IMR-90 (cell line): Measurements from ENCODE around the gene WDR62. TPM values are rescaled to one million over a fixed set of nuclear protein-coding genes. Genes with fewer than 3 reads are reported as not detected.

Experiments used
- ATAC-seq: fragments of 200-7000 bp; cut with Tn5 transposase; 2 replicates; pipeline ENCODE4 v1.9.1; 2020; ENCODE audit warnings: low read depth, mild to moderate bottlenecking, moderate library complexity
- BruUV-seq: library from RNA; stranded (reverse); fragments of 400-500 nt; replicated peaks from 2 replicates; lab custom pipeline; 2021; lab: Mats Ljungman, UMichigan
- CTCF ChIA-PET: fragments of 300-600 bp; formaldehyde crosslinking; extraction: SDS; loops from one replicate; lab custom pipeline; 2021; ENCODE audit warnings: antibody characterized with exemption; lab: Yijun Ruan, JAX
- POLR2A ChIA-PET: fragments of 300-600 bp; sonication (Branson Sonifier 250); formaldehyde crosslinking; loops from one replicate; lab custom pipeline; 2022; ENCODE audit warnings: antibody characterized with exemption; ENCODE audit not compliant: unreplicated experiment; lab: Charles Lee
- DNase-seq: peaks from one replicate; pipeline ENCODE4 v3.0.0; 2013
- H2AFZ ChIP-seq: replicated peaks from 2 replicates; pipeline ENCODE3; 2013; ENCODE audit warnings: low read length, mild to moderate bottlenecking; ENCODE audit not compliant: poor library complexity
- H2AK5ac ChIP-seq: 2 replicates; pipeline ENCODE4 v1.6.1; 2013; ENCODE audit warnings: low read depth, low read length, inconsistent platforms
- H2AK9ac ChIP-seq: replicated peaks from 2 replicates; pipeline ENCODE3; 2013; ENCODE audit warnings: mild to moderate bottlenecking, low read depth, low read length, moderate library complexity; ENCODE audit not compliant: poor library complexity
- H2BK120ac ChIP-seq: 2 replicates; pipeline ENCODE4 v1.6.1; 2013; ENCODE audit warnings: low read depth, low read length, inconsistent platforms
- H2BK15ac ChIP-seq: 3 replicates; pipeline ENCODE4 v1.6.1; 2013; ENCODE audit warnings: low read depth, low read length, inconsistent platforms
- H2BK20ac ChIP-seq: 2 replicates; pipeline ENCODE4 v1.6.1; 2013; ENCODE audit warnings: low read depth, mild to moderate bottlenecking, inconsistent platforms, low read length, moderate library complexity
- H2BK5ac ChIP-seq: 2 replicates; pipeline ENCODE4 v1.6.1; 2013; ENCODE audit warnings: mild to moderate bottlenecking, low read depth, low read length, inconsistent platforms; ENCODE audit not compliant: poor library complexity, severe bottlenecking
- H3K14ac ChIP-seq: replicated peaks from 2 replicates; pipeline ENCODE4 v1.6.1; 2013; ENCODE audit warnings: low read depth, low read length, inconsistent platforms
- H3K18ac ChIP-seq: 2 replicates; pipeline ENCODE4 v1.6.1; 2013; ENCODE audit warnings: low read depth, low read length, control low read depth
- H3K23ac ChIP-seq: 2 replicates; pipeline ENCODE4 v1.6.1; 2013; ENCODE audit warnings: low read depth, low read length, inconsistent platforms
- H3K27ac ChIP-seq: 2 replicates; pipeline ENCODE4 v1.5.1; 2013; ENCODE audit warnings: mild to moderate bottlenecking, control low read depth, low read length; ENCODE audit not compliant: insufficient read depth
- H3K27me3 ChIP-seq: 2 replicates; pipeline ENCODE4 v1.6.1; 2013; ENCODE audit warnings: low read length; ENCODE audit not compliant: control insufficient read depth, insufficient read depth
- H3K36me3 ChIP-seq: 2 replicates; pipeline ENCODE4 v1.6.1; 2013; ENCODE audit warnings: low read length, mixed read lengths; ENCODE audit not compliant: control insufficient read depth, insufficient read depth
- H3K4ac ChIP-seq: 2 replicates; pipeline ENCODE4 v1.6.1; 2013; ENCODE audit warnings: low read depth, low read length, inconsistent platforms
- H3K4me1 ChIP-seq: 2 replicates; pipeline ENCODE4 v1.6.1; 2013; ENCODE audit warnings: low read length, mixed read lengths; ENCODE audit not compliant: control insufficient read depth, insufficient read depth
- H3K4me2 ChIP-seq: 2 replicates; pipeline ENCODE4 v1.6.1; 2013; ENCODE audit warnings: low read depth, mild to moderate bottlenecking, control low read depth, low read length, moderate library complexity
- H3K4me3 ChIP-seq: 2 replicates; pipeline ENCODE4 v1.5.1; 2013; ENCODE audit warnings: low read depth, mild to moderate bottlenecking, control low read depth, low read length, moderate library complexity; ENCODE audit not compliant: insufficient read depth
- H3K56ac ChIP-seq: 2 replicates; pipeline ENCODE4 v1.6.1; 2013; ENCODE audit warnings: low read length, inconsistent platforms; ENCODE audit not compliant: insufficient read depth; ENCODE audit errors: extremely low read depth
- H3K79me1 ChIP-seq, 2 experiments: 2 replicates each; pipeline ENCODE4 v1.6.1; 2013; ENCODE audit warnings: low read length in 2 of 2, inconsistent platforms in 1 of 2, low read depth in 1 of 2
- H3K9ac ChIP-seq: 2 replicates; pipeline ENCODE4 v1.6.1; 2013; ENCODE audit warnings: low read depth, low read length, control low read depth
- H3K9me1 ChIP-seq: 2 replicates; pipeline ENCODE4 v1.6.1; 2013; ENCODE audit warnings: low read length, inconsistent platforms; ENCODE audit not compliant: insufficient read depth
- H3K9me3 ChIP-seq: 2 replicates; pipeline ENCODE4 v1.6.1; 2013; ENCODE audit warnings: low read length; ENCODE audit not compliant: control insufficient read depth, insufficient read depth
- H4K20me1 ChIP-seq: 2 replicates; pipeline ENCODE4 v1.6.1; 2013; ENCODE audit warnings: low read length, inconsistent platforms; ENCODE audit not compliant: insufficient read depth
- H4K5ac ChIP-seq: 2 replicates; pipeline ENCODE4 v1.6.1; 2013; ENCODE audit warnings: mild to moderate bottlenecking, low read depth, low read length, control low read depth
- H4K8ac ChIP-seq, 2 experiments: 2 replicates each; pipeline ENCODE4 v1.6.1; 2013; ENCODE audit warnings: low read depth in 2 of 2, low read length in 2 of 2, control low read depth in 1 of 2, inconsistent platforms in 1 of 2
- H4K91ac ChIP-seq: 2 replicates; pipeline ENCODE4 v1.6.1; 2013; ENCODE audit warnings: low read depth, low read length, inconsistent platforms; ENCODE audit not compliant: insufficient read depth
- BHLHE40 ChIP-seq: fragments of 150-350 bp; IDR thresholded peaks from 2 replicates; pipeline ENCODE4 v1.6.1; 2016; ENCODE audit warnings: mild to moderate bottlenecking, low read depth, low read length
- CEBPB ChIP-seq: IDR thresholded peaks from 2 replicates; pipeline ENCODE4 v1.6.1; 2012; ENCODE audit warnings: low read depth, low read length, improper control_type of control experiment
- CHD1 ChIP-seq: IDR thresholded peaks from 2 replicates; pipeline ENCODE4 v1.6.1; 2012; ENCODE audit warnings: low read depth, low read length, improper control_type of control experiment
- FOS ChIP-seq: fragments of 150-350 bp; IDR thresholded peaks from 2 replicates; pipeline ENCODE4 v1.6.1; 2016; ENCODE audit warnings: low read depth, low read length
- MAFK ChIP-seq: IDR thresholded peaks from 2 replicates; pipeline ENCODE4 v1.6.1; 2012; ENCODE audit warnings: low read depth, low read length, improper control_type of control experiment
- MAZ ChIP-seq: IDR thresholded peaks from 2 replicates; pipeline ENCODE4 v1.6.1; 2012; ENCODE audit warnings: low read depth, mild to moderate bottlenecking, low read length, improper control_type of control experiment, moderate library complexity, borderline replicate concordance
- MXI1 ChIP-seq: IDR thresholded peaks from 2 replicates; pipeline ENCODE4 v1.6.1; 2012; ENCODE audit warnings: low read depth, mild to moderate bottlenecking, low read length, moderate library complexity, borderline replicate concordance
- NFE2L2 ChIP-seq: fragments of 150-350 bp; IDR thresholded peaks from 2 replicates; pipeline ENCODE4 v1.6.1; 2016; ENCODE audit warnings: low read depth, mild to moderate bottlenecking, low read length
- POLR2A ChIP-seq: IDR thresholded peaks from 2 replicates; pipeline ENCODE4 v1.6.1; 2012; ENCODE audit warnings: mild to moderate bottlenecking, low read depth, low read length
- RAD21 ChIP-seq: IDR thresholded peaks from 2 replicates; pipeline ENCODE4 v1.6.1; 2012; ENCODE audit warnings: low read length, improper control_type of control experiment
- RCOR1 ChIP-seq: IDR thresholded peaks from 2 replicates; pipeline ENCODE4 v1.6.1; 2012; ENCODE audit warnings: mild to moderate bottlenecking, low read length, improper control_type of control experiment; ENCODE audit not compliant: insufficient replicate concordance
- RFX5 ChIP-seq: IDR thresholded peaks from 2 replicates; pipeline ENCODE4 v1.8.0; 2012; ENCODE audit warnings: low read depth, mild to moderate bottlenecking, low read length, moderate library complexity
- SMC3 ChIP-seq: fragments of 150-350 bp; IDR thresholded peaks from 2 replicates; pipeline ENCODE4 v1.6.1; 2016; ENCODE audit warnings: low read depth, mild to moderate bottlenecking, antibody characterized with exemption, low read length, moderate library complexity
- WGBS, 2 experiments: methylation state at CpG; one replicate each; pipeline versions ENCODE4 v1.1.5 to v1.1.7; 2013; ENCODE audit warnings: missing lambda C conversion rate in 2 of 2; ENCODE audit not compliant: insufficient read length in 1 of 2; ENCODE audit errors: extremely low coverage in 2 of 2; 5-methylcytosine and 5-hydroxymethylcytosine counted together
- dilution Hi-C: fragments of 300-500 bp; cut with HindIII; formaldehyde crosslinking; loops from one replicate; pipeline ENCODE4 v1.14.3; 2018; ENCODE audit warnings: low sequenced_read_pairs; ENCODE audit not compliant: unreplicated experiment
- in situ Hi-C: fragments of 300-500 bp; cut with MboI; formaldehyde crosslinking; loops from 3 replicates; pipeline ENCODE4 v1.14.3; 2019; ENCODE audit warnings: low sequenced_read_pairs, inconsistent platforms, mixed read lengths
- intact Hi-C: fragments of 100-400 bp; cut with micrococcal nuclease; formaldehyde crosslinking; loops from 2 replicates; pipeline ENCODE4 v1.10.0; 2022
- polyA plus RNA-seq, 3 experiments: library from polyadenylated mRNA; depleted of rRNA; stranded (reverse); fragments of >200 nt; gene quantifications; 2 replicates each; pipeline ENCODE4 v1.2.3, GENCODE V29; 2012; ENCODE audit warnings: low replicate concordance in 1 of 3
- total RNA-seq: library from RNA; depleted of rRNA; stranded (reverse); fragments of >200 nt; gene quantifications from 2 replicates; pipeline ENCODE4 v1.2.3, GENCODE V29; 2012
- TF ChIP-seq, protein P1 (sequence below): fragments of 150-350 bp; IDR thresholded peaks from 2 replicates; pipeline ENCODE4 v1.6.1; 2017; ENCODE audit warnings: mild to moderate bottlenecking, antibody characterized with exemption, low read length, low read depth
- TF ChIP-seq, protein P2 (sequence below): fragments of 150-350 bp; IDR thresholded peaks from 2 replicates; pipeline ENCODE4 v1.6.1; 2016; ENCODE audit warnings: low read depth, mild to moderate bottlenecking, low read length, moderate library complexity, borderline replicate concordance
- TF ChIP-seq, protein P3 (sequence below): conservative IDR thresholded peaks from 2 replicates; pipeline ENCODE4 v1.5.1; 2012; ENCODE audit warnings: mild to moderate bottlenecking, low read depth, low read length, improper control_type of control experiment

Gene WDR62
- total and polyA plus RNA-seq, 2 of the 4 experiments (the other 2 are of a cell fraction) = 4.5 to 7.0 TPM

DNA sequence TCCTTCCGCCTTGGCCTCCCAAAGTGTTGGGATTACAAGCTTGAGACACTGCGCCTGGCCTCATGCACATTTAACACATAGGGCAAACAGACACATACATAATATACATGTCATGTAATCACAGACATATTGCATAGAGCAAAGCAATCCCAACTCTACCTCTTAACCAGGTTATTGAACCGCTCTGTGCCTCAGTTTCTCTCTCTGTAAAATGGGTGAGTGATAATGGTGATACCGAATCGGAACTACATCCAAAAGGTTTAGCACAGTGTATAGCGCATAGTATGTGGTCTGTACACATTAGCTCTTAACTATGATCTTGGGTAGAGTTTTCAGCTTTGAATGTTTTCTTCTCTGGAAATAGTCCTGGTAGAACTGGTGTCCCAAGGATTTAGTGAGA lies 89.9 kb downstream of the WDR62 start:
- Histone ChIP-seq H2BK15ac (no peak overlapping the region), H3K36me3 (peaks cover 59% of the 10 kb centered on the region), H3K56ac (no peak overlapping the region), H2BK20ac (no peak overlapping the region), H3K4me2 (no peak overlapping the region), H3K9me1 (peaks cover 13% of the 10 kb centered on the region), H3K27me3 (no peaks in the 10 kb centered on the region), H3K9ac (no peak overlapping the region), H2AK9ac (no peak overlapping the region), H3K4ac (no peak overlapping the region), H4K91ac (no peak overlapping the region), H3K27ac (no peak overlapping the region), H4K8ac (no peak overlapping the region), H2BK5ac (no peak overlapping the region), H4K20me1 (peaks cover 36% of the 10 kb centered on the region), H4K5ac (no peak overlapping the region), H2AK5ac (no peak overlapping the region), H3K18ac (no peak overlapping the region), H2BK120ac (no peak overlapping the region), H3K14ac (no peak overlapping the region), H3K79me1 (peaks cover 41 to 68% of the 10 kb centered on the region in 2 experiments), H3K23ac (no peak overlapping the region), H3K9me3 (no peaks in the 10 kb centered on the region), H2AFZ (no peak overlapping the region), H3K4me3 (no peak overlapping the region), H3K4me1 (peaks cover 4% of the 10 kb centered on the region; the same call in 1 of the 2 replicates)
- dilution Hi-C loops (no loop called here), intact Hi-C loops (no loop called here), in situ Hi-C loops (no loop called here)
- CTCF ChIA-PET = interaction anchor here (0.6 to 1.0 kb wide), 3 partner anchors 9 to 67 kb away, joined by 3 to 4 read pairs (median 4); no protein-coding TSS in a partner anchor
- TF ChIP-seq SMC3 (no peak), RCOR1 (no peak), BHLHE40 (no peak), MXI1 (no peak), MAZ (no peak), RFX5 (no peak), CHD1 (no peak), CEBPB (no peak), POLR2A (no peak), RAD21 (no peak), MAFK (no peak), FOS (no peak), NFE2L2 (no peak)
- TF ChIP-seq, protein P1, sequence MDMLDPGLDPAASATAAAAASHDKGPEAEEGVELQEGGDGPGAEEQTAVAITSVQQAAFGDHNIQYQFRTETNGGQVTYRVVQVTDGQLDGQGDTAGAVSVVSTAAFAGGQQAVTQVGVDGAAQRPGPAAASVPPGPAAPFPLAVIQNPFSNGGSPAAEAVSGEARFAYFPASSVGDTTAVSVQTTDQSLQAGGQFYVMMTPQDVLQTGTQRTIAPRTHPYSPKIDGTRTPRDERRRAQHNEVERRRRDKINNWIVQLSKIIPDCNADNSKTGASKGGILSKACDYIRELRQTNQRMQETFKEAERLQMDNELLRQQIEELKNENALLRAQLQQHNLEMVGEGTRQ = no peak
- TF ChIP-seq, protein P2, sequence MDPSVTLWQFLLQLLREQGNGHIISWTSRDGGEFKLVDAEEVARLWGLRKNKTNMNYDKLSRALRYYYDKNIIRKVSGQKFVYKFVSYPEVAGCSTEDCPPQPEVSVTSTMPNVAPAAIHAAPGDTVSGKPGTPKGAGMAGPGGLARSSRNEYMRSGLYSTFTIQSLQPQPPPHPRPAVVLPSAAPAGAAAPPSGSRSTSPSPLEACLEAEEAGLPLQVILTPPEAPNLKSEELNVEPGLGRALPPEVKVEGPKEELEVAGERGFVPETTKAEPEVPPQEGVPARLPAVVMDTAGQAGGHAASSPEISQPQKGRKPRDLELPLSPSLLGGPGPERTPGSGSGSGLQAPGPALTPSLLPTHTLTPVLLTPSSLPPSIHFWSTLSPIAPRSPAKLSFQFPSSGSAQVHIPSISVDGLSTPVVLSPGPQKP = no peak
- TF ChIP-seq, protein P3, sequence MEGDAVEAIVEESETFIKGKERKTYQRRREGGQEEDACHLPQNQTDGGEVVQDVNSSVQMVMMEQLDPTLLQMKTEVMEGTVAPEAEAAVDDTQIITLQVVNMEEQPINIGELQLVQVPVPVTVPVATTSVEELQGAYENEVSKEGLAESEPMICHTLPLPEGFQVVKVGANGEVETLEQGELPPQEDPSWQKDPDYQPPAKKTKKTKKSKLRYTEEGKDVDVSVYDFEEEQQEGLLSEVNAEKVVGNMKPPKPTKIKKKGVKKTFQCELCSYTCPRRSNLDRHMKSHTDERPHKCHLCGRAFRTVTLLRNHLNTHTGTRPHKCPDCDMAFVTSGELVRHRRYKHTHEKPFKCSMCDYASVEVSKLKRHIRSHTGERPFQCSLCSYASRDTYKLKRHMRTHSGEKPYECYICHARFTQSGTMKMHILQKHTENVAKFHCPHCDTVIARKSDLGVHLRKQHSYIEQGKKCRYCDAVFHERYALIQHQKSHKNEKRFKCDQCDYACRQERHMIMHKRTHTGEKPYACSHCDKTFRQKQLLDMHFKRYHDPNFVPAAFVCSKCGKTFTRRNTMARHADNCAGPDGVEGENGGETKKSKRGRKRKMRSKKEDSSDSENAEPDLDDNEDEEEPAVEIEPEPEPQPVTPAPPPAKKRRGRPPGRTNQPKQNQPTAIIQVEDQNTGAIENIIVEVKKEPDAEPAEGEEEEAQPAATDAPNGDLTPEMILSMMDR = no peak
- POLR2A ChIA-PET = no interaction called here
- BruUV-seq = no TSS peak
- 100% methylated on average over 1 of the region's 6 CpGs; no CpG with 5 or more reads in 1 of the 2 experiments for WGBS, 2 experiments
- DNase-seq = no peak
- ATAC-seq = no peak
